Heart left ventricle (tissue), 13 donors: ENCODE data around the gene ARHGAP26.

Experiments used
- POLR2A ChIP-seq, 2 donors: fragments of 450-650 bp; IDR thresholded peaks; one replicate each; pipeline ENCODE4 v1.6.1; 2017; ENCODE audit warnings: antibody characterized with exemption in 2 of 2, mild to moderate bottlenecking in 2 of 2, moderate library complexity in 2 of 2
- TF ChIP-seq, protein P1 (sequence below), 12 donors: fragments of 200-600 bp; sonication (generic) in 4 of 12; IDR thresholded peaks; one replicate each; pipeline versions ENCODE4 v1.5.0 to v1.8.0; 2018 to 2022; ENCODE audit warnings: antibody characterized with exemption in 12 of 12, mild to moderate bottlenecking in 5 of 12
- donor health status: ischemic (EF 13 %, LVEDD 7.1; RV severe dilation, severe dysfunction).
- donor health status: DM: no; HTN: yes; CAD: no.
- donor health status: DM: no; HTN: no; CAD: no.
- donor health status: ischemic (EF 25% LVEDD 6.9; RV normal size, moderate dysfunction).
- donor health status: ischemic (EF 25% LVEDD 5.7; RV mildly dilated, moderate dysfunction).
- donor health status: ischemic (EF 35%, LVEDD 5.7; RV mildly dilated, moderate dysfunction).
- donor health status: nonischemic (EF 11% LVEDD 7.7; RV severe dilation, severe dysfunction).
- donor health status: DM: yes; HTN: yes; CAD: no.
- donor health status: PGD.
- donor health status: ischemic (EF 29% LVEDD 5.4; RV normal size, mild dysfunction).
- donor health status: nonischemic (EF 23%, LVEDD 6.1; RV moderate dilation, normal function).

DNA sequence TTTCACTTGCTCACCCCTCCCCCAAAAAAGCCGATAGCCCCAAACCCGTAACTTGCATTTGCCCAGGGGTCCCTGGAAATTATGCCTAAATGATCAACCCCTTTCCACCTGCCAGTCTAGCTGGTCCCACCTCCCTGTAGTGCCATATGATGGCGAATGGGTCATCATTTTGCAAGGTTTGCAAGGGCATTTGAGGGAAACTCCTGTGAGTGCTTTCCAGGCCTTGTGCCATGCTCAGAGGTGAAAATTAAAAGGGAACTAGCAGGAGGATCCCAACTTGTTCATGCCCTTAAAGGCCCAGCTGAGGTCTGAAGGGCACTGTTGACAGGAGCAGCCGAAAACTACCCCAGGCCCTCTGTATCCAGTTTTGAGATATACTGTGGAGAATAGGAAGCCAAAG is 440.4 kb downstream of the ARHGAP26 start:
- TF ChIP-seq, protein P1, sequence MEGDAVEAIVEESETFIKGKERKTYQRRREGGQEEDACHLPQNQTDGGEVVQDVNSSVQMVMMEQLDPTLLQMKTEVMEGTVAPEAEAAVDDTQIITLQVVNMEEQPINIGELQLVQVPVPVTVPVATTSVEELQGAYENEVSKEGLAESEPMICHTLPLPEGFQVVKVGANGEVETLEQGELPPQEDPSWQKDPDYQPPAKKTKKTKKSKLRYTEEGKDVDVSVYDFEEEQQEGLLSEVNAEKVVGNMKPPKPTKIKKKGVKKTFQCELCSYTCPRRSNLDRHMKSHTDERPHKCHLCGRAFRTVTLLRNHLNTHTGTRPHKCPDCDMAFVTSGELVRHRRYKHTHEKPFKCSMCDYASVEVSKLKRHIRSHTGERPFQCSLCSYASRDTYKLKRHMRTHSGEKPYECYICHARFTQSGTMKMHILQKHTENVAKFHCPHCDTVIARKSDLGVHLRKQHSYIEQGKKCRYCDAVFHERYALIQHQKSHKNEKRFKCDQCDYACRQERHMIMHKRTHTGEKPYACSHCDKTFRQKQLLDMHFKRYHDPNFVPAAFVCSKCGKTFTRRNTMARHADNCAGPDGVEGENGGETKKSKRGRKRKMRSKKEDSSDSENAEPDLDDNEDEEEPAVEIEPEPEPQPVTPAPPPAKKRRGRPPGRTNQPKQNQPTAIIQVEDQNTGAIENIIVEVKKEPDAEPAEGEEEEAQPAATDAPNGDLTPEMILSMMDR (IDR thresholded peaks at IDR 0.05), result no peak
- TF ChIP-seq POLR2A (IDR thresholded peaks at IDR 0.05), result no peak
